ENCODE data around the gene ZNRF1.

DNA sequence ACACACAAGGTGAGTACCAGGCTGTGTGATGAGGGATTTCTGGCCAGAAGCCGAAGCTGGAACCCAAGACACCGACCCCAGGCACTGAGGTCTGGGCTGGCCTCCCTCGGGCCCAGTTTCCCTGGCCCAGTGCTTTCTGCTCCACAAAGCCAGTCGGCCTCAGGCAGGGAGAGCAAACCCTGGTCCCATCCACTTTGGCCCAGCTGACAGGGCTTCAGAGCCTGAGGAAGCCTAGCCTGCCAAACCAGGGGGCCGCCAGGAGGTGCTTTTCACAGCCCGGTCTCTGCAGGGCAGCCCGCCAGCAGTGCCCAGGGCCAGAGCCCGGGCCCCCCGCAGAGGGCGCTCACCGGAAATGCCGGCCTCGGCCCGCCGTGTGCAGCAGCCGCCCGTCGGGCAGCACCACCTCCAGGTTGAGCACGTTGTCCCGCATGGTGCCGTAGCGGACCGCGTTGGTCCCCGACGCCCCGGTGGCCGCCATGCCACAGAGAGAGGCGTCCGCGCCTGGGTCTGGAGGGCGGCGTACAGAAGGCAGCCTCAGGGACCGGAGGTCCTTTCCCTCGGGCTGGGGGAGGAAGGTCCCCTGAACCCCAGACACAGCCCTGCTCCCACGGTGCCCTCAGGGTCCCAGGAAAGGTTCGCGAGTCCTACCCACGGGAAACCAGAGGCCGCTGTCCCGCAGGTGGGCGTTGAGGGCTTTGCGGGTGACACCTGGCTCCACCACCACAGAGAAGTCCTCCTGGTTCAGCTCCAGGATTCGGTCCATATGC, 115.5 kb downstream of the ZNRF1 start:
- TF ChIP-seq, protein P1, sequence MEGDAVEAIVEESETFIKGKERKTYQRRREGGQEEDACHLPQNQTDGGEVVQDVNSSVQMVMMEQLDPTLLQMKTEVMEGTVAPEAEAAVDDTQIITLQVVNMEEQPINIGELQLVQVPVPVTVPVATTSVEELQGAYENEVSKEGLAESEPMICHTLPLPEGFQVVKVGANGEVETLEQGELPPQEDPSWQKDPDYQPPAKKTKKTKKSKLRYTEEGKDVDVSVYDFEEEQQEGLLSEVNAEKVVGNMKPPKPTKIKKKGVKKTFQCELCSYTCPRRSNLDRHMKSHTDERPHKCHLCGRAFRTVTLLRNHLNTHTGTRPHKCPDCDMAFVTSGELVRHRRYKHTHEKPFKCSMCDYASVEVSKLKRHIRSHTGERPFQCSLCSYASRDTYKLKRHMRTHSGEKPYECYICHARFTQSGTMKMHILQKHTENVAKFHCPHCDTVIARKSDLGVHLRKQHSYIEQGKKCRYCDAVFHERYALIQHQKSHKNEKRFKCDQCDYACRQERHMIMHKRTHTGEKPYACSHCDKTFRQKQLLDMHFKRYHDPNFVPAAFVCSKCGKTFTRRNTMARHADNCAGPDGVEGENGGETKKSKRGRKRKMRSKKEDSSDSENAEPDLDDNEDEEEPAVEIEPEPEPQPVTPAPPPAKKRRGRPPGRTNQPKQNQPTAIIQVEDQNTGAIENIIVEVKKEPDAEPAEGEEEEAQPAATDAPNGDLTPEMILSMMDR (IDR thresholded peaks at IDR 0.05): no peak
- no peak for TF ChIP-seq POLR2A (IDR thresholded peaks at IDR 0.05)
